ENCODE measurements around the gene ZNF444. TPM values are rescaled to one million over a fixed set of nuclear protein-coding genes. Genes with fewer than 3 reads are reported as not detected.

ZNF444 gene
- total RNA-seq, 2 donors from 2014 or later: 50.2 to 58.8 TPM

- H3K4me3 ChIP-seq (ENCODE audit: low read length): no peak overlapping the region
- H3K4me1 ChIP-seq (ENCODE audit: control insufficient read depth, insufficient read depth, low read length): no peaks in the 10 kb centered on the region
- H3K27ac ChIP-seq (ENCODE audit: low read depth, low read length): no peak overlapping the region
- no peak overlapping the region for H3K9ac ChIP-seq (ENCODE audit: extremely low read depth, low read length, poor library complexity, severe bottlenecking)
- no peak for DNase-seq
- peaks cover 29% of the 10 kb centered on the region for H3K36me3 Mint-ChIP-seq (ENCODE audit: low read depth)
- no peaks in the 10 kb centered on the region for H3K27me3 ChIP-seq (ENCODE audit: control insufficient read depth, insufficient read depth, low read length, poor library complexity, severe bottlenecking)
- no peaks in the 10 kb centered on the region for H3K4me1 Mint-ChIP-seq
- H3K36me3 ChIP-seq (ENCODE audit: control insufficient read depth, insufficient read depth, low read length): peaks cover 30% of the 10 kb centered on the region
- WGBS, 2 experiments (ENCODE audit: insufficient coverage in 1 of 2, insufficient read length in 1 of 2): 77 to 92% methylated on average over 7 to 9 of the region's 9 CpGs
- no peaks in the 10 kb centered on the region for H3K9me3 ChIP-seq (ENCODE audit: control insufficient read depth, low read length)
- TF ChIP-seq, protein P1, sequence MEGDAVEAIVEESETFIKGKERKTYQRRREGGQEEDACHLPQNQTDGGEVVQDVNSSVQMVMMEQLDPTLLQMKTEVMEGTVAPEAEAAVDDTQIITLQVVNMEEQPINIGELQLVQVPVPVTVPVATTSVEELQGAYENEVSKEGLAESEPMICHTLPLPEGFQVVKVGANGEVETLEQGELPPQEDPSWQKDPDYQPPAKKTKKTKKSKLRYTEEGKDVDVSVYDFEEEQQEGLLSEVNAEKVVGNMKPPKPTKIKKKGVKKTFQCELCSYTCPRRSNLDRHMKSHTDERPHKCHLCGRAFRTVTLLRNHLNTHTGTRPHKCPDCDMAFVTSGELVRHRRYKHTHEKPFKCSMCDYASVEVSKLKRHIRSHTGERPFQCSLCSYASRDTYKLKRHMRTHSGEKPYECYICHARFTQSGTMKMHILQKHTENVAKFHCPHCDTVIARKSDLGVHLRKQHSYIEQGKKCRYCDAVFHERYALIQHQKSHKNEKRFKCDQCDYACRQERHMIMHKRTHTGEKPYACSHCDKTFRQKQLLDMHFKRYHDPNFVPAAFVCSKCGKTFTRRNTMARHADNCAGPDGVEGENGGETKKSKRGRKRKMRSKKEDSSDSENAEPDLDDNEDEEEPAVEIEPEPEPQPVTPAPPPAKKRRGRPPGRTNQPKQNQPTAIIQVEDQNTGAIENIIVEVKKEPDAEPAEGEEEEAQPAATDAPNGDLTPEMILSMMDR (conservative IDR thresholded peaks at IDR 0.05): no peak
- no peaks in the 10 kb centered on the region for H3K27me3 Mint-ChIP-seq (ENCODE audit: insufficient read depth)
- no peaks in the 10 kb centered on the region for H3K9me3 Mint-ChIP-seq
- H3K4me3 Mint-ChIP-seq: no peak overlapping the region
- H3K27ac Mint-ChIP-seq: no peak overlapping the region
These were observed 18.0 kb downstream of the ZNF444 start for GRCh38 chr19:56159009-56159559.

GRCh38 chr19:56159622-56160271 lies 18.7 kb downstream of the ZNF444 start:
- no peaks in the 10 kb centered on the region for H3K9me3 ChIP-seq (ENCODE audit: control insufficient read depth, low read length)
- no peak overlapping the region for H3K27ac Mint-ChIP-seq
- TF ChIP-seq, protein P1 (conservative IDR thresholded peaks at IDR 0.05): no peak
- no peak overlapping the region for H3K4me3 ChIP-seq (ENCODE audit: low read length)
- no peaks in the 10 kb centered on the region for H3K9me3 Mint-ChIP-seq
- no peaks in the 10 kb centered on the region for H3K27me3 Mint-ChIP-seq (ENCODE audit: insufficient read depth)
- H3K36me3 ChIP-seq (ENCODE audit: control insufficient read depth, insufficient read depth, low read length): peaks cover 27% of the 10 kb centered on the region
- H3K9ac ChIP-seq (ENCODE audit: extremely low read depth, low read length, poor library complexity, severe bottlenecking): no peak overlapping the region
- no peak overlapping the region for H3K4me3 Mint-ChIP-seq
- DNase-seq: no peak
- H3K4me1 ChIP-seq (ENCODE audit: control insufficient read depth, insufficient read depth, low read length): no peaks in the 10 kb centered on the region
- H3K4me1 Mint-ChIP-seq: no peaks in the 10 kb centered on the region
- H3K27ac ChIP-seq (ENCODE audit: low read depth, low read length): no peak overlapping the region
- H3K36me3 Mint-ChIP-seq (ENCODE audit: low read depth): peaks cover 29% of the 10 kb centered on the region
- H3K27me3 ChIP-seq (ENCODE audit: control insufficient read depth, insufficient read depth, low read length, poor library complexity, severe bottlenecking): no peaks in the 10 kb centered on the region
- 97% methylated on average over 53 to 69 of the region's 69 CpGs for WGBS, 2 experiments (ENCODE audit: insufficient coverage in 1 of 2, insufficient read length in 1 of 2)

DNA sequence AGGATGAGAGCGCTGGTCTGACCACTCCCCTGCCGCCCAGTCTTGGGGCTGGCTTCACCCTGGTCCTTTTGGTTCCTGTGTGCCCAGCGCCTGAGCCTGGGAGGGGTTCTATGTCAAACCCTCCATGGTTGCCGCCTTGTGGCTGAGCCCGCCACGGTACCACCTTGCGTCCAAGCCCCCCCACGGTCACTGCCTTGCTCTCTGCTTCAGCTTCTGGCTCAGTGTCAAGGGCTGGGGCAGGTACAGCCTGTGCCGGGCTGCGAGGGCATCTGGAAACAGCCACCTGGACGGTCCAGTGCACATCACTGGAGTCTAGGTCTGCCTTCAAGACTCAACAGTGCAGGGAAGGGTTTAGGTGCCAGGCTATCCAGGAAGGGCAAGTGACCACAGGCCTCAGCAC lies 20.4 kb downstream of the ZNF444 start:
- DNase-seq: no peak
- H3K27me3 Mint-ChIP-seq (ENCODE audit: insufficient read depth): no peaks in the 10 kb centered on the region
- no peak overlapping the region for H3K27ac Mint-ChIP-seq
- 94 to 100% methylated on average over 4 to 11 of the region's 11 CpGs for WGBS, 2 experiments (ENCODE audit: insufficient coverage in 1 of 2, insufficient read length in 1 of 2)
- Histone ChIP-seq H3K36me3 (ENCODE audit: control insufficient read depth, insufficient read depth, low read length) (peaks cover 11% of the 10 kb centered on the region), H3K4me3 (ENCODE audit: low read length) (no peak overlapping the region), H3K9ac (ENCODE audit: extremely low read depth, low read length, poor library complexity, severe bottlenecking) (no peak overlapping the region), H3K9me3 (ENCODE audit: control insufficient read depth, low read length) (no peaks in the 10 kb centered on the region), H3K27me3 (ENCODE audit: control insufficient read depth, insufficient read depth, low read length, poor library complexity, severe bottlenecking) (no peaks in the 10 kb centered on the region), H3K27ac (ENCODE audit: low read depth, low read length) (no peak overlapping the region), H3K4me1 (ENCODE audit: control insufficient read depth, insufficient read depth, low read length) (no peaks in the 10 kb centered on the region)
- TF ChIP-seq, protein P1 (conservative IDR thresholded peaks at IDR 0.05): no peak
- no peaks in the 10 kb centered on the region for H3K4me1 Mint-ChIP-seq
- no peaks in the 10 kb centered on the region for H3K9me3 Mint-ChIP-seq
- H3K36me3 Mint-ChIP-seq (ENCODE audit: low read depth): peaks cover 12% of the 10 kb centered on the region
- H3K4me3 Mint-ChIP-seq: no peak overlapping the region
